Kidney (tissue), 14 donors: ENCODE measurements around the gene CLEC16A. TPM values are rescaled to one million over a fixed set of nuclear protein-coding genes. Genes with fewer than 3 reads are reported as not detected.
"Not testable (repeated sequence)": the region's sequence is repeated elsewhere in the genome, so short reads cannot be mapped to it uniquely, and the experiment has no call there.

ENCODE experiments used
- DNase-seq, 5 donors: peaks; one replicate each; pipeline ENCODE4 v3.0.0-alpha.2; 2013 to 2020
- FAIRE-seq: peaks from 2 replicates; lab custom pipeline; 2012; peaks lifted over from hg19 to GRCh38; lab: Jason Lieb, UNC
- H3K27ac ChIP-seq, 2 donors: one replicate each; pipeline ENCODE4 v1.7.0; 2013; ENCODE audit warnings: low read depth in 2 of 2, low read length in 2 of 2, inconsistent platforms in 1 of 2
- H3K27me3 ChIP-seq: one replicate; pipeline ENCODE4 v1.7.1; 2013; ENCODE audit warnings: low read length, inconsistent platforms; ENCODE audit not compliant: control insufficient read depth, insufficient read depth
- H3K36me3 ChIP-seq, 3 donors: one replicate each; pipeline versions ENCODE4 v1.7.0 to v1.7.1; 2013; ENCODE audit warnings: low read length in 3 of 3, control low read depth in 1 of 3, inconsistent platforms in 1 of 3; ENCODE audit not compliant: insufficient read depth in 3 of 3, control insufficient read depth in 2 of 3
- H3K4me1 ChIP-seq, 3 donors: one replicate each; pipeline versions ENCODE4 v1.7.0 to v1.7.1; 2013; ENCODE audit warnings: low read length in 3 of 3, inconsistent platforms in 1 of 3, low read depth in 1 of 3; ENCODE audit not compliant: control insufficient read depth in 2 of 3, insufficient read depth in 2 of 3
- H3K4me3 ChIP-seq, 3 donors: one replicate each; pipeline versions ENCODE4 v1.7.0 to v1.8.1; 2013; ENCODE audit warnings: low read length in 3 of 3, control low read depth in 1 of 3, inconsistent platforms in 1 of 3
- H3K9ac ChIP-seq, 3 donors: one replicate each; pipeline versions ENCODE4 v1.7.0 to v1.7.1; 2013; ENCODE audit warnings: low read length in 3 of 3, control low read depth in 1 of 3, inconsistent platforms in 1 of 3
- H3K9me3 ChIP-seq, 3 donors: one replicate each; pipeline versions ENCODE4 v1.7.0 to v1.7.1; 2013; ENCODE audit warnings: low read length in 3 of 3, control low read depth in 1 of 3, inconsistent platforms in 1 of 3; ENCODE audit not compliant: control insufficient read depth in 2 of 3, insufficient read depth in 1 of 3
- intact Hi-C: fragments of 100-400 bp; cut with DNase I; formaldehyde crosslinking; loops from one replicate; pipeline ENCODE4 v1.11.1; 2022
- polyA plus RNA-seq: library from polyadenylated mRNA; stranded (reverse); fragments of 350-450 nt; fragmentation: Illumina TruSeq; extraction: RNeasy Lipid Tissue Mini Kit (QIAGEN cat#74804); gene quantifications from one replicate; pipeline ENCODE4 v1.2.3, GENCODE V29; 2014; ENCODE audit warnings: low read depth, low replicate concordance; ENCODE audit not compliant: insufficient read depth
- total RNA-seq: library from RNA; stranded (reverse); fragmentation: NEBNext Ultra II Directional; extraction: Animal tissue kit (Norgen Biotek cat#: 25700); gene quantifications from one replicate; pipeline ENCODE4 v1.2.1, GENCODE V29; 2021
- TF ChIP-seq, protein P1 (sequence below): IDR thresholded peaks from 3 replicates; pipeline ENCODE4 v1.5.1; 2012; ENCODE audit warnings: mild to moderate bottlenecking, moderate library complexity, borderline replicate concordance; ENCODE audit not compliant: insufficient read depth; ENCODE audit errors: extremely low read depth
- donor health status: control.
- donor health status: control.
- donor health status: control.
- donor health status: control.
- donor health status: control.
- donor health status: DM: yes; HTN: yes; CAD: no.
- donor health status: Normal renal cell carcinoma (clear cell type).

CLEC16A gene
- total and polyA plus RNA-seq, 2 donors from 2014 or later, result 10.8 to 51.9 TPM

DNA sequence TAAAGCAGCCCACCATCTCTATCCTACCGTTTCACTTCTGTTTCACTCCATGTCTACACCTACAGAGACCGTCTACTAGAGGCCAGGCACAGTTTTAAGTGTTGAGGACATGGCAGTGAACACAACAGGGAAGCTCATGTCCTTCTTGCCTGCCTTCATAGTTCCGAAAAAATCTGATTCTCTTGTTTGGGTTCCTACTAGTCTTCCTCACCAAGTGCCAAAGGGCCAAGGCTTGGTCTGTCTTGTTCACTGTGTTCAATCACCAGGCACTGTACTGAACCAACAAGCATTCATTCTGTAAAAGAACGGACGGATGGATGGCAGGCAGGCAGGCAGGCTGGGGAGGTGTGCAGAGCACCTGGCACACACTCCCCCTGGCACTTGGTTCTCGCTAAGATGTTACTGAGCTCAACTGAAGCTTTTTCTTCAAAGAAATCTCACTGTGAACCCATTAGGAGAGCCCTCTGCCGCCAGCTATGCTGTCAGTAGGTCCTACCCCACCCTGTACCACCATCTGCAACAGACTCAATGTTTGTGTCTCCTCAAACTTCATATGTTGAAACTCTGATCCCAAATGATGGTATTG is 4.6 kb upstream of the CLEC16A start:
- DNase-seq, result no peak
- no peaks in the 10 kb centered on the region for H3K36me3 ChIP-seq
- intact Hi-C loops, result no loop called here
- peaks cover 0 to 55% (median 50%) of the 10 kb centered on the region in 3 donors for H3K4me1 ChIP-seq
- peak overlapping the region in 2 of 3 donors; percentile 84 to 87 for H3K4me3 ChIP-seq
- TF ChIP-seq, protein P1, sequence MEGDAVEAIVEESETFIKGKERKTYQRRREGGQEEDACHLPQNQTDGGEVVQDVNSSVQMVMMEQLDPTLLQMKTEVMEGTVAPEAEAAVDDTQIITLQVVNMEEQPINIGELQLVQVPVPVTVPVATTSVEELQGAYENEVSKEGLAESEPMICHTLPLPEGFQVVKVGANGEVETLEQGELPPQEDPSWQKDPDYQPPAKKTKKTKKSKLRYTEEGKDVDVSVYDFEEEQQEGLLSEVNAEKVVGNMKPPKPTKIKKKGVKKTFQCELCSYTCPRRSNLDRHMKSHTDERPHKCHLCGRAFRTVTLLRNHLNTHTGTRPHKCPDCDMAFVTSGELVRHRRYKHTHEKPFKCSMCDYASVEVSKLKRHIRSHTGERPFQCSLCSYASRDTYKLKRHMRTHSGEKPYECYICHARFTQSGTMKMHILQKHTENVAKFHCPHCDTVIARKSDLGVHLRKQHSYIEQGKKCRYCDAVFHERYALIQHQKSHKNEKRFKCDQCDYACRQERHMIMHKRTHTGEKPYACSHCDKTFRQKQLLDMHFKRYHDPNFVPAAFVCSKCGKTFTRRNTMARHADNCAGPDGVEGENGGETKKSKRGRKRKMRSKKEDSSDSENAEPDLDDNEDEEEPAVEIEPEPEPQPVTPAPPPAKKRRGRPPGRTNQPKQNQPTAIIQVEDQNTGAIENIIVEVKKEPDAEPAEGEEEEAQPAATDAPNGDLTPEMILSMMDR, result no peak
- H3K9me3 ChIP-seq, result no peaks in the 10 kb centered on the region
- no peaks in the 10 kb centered on the region for H3K27me3 ChIP-seq
- peak overlapping the region in 1 of 3 donors; percentile 89 for H3K9ac ChIP-seq
- peak overlapping the region; percentile 52 to 62 for H3K27ac ChIP-seq
- no peak for FAIRE-seq

DNA sequence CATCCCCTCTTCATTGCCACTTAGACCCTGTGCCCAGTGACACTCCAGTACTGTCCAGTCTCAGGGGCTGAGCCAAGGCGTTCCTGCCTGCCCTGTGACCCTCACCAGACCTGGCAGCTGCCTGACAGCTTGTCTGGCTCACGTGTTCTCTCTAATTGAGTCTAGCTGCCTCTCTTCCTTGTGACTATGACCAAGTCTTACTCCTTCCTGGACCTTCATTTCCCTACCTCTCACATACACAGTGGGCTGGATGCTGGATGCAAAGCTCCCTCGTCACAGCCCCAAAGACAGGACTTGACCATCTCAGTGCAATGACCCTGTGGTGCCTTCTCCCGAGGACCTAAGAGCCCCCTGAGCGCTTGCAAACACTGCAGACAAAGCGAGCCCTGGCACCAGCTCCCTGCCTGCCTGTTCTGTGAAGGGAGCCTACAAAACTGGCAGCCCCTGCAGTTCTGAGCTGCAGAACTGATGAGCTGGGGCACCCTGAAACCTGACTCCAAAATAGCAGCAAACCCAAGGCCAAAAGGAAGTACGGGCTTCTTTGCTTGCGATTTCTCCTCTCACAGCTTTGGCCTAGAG is 3.8 kb upstream of the CLEC16A start:
- intact Hi-C loops, result no loop called here
- no peak for DNase-seq
- TF ChIP-seq, protein P1, result no peak

DNA sequence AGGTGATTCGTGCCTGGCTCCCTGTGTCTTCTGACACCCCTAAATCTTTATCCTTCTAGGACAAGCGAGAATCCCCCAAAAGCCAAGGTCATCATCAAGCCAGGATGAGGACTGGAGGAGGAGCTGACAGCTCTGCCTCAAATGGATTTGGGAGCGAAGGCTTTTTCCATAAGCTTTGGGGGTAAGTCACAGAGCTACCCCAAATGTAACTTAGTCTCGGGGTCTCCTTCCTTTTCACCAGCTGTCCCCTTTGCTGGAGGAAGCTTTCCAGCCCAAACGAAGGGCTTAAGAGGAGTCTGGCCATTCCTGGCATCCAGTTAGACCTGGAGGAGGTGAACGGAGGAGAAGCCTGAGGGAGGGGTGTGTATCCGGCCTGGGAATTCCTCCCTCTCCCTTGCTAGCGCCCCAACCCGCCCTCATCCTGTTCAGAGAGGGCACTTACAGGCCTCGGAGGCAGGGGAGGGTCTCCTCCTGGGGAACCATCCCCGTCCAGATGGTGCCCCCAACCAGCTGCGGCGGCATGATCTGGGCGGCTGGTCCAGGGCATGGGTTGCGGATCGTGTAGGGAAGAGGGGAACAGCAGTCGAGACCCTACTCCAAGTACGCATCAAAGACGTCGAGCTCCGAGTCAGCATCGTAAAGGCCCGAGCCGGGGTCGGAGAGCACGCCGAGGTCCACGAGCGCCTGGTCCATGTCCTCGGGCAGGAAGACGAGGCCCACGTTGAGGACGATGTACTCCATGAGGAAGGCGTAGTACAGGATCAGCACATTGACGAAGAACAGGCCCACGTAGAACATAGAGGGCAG is 3.0 kb upstream of the CLEC16A start:
- FAIRE-seq (no peak), DNase-seq (peak in 2 of 5 donors; percentile 46 to 74)
- Histone ChIP-seq H3K27ac (peak overlapping the region; percentile 57 to 75), H3K4me3 (peak overlapping the region; percentile 57 to 87 (median 84)), H3K27me3 (no peaks in the 10 kb centered on the region), H3K4me1 (peaks cover 6 to 66% (median 62%) of the 10 kb centered on the region in 3 donors), H3K36me3 (no peaks in the 10 kb centered on the region), H3K9ac (peak overlapping the region; percentile 30 to 89 (median 88)), H3K9me3 (no peaks in the 10 kb centered on the region)
- TF ChIP-seq, protein P1, result no peak
- intact Hi-C loops, result no loop called here

More for the DNA sequence above, 3.8 kb upstream of the CLEC16A start:
- no peak for FAIRE-seq
- Histone ChIP-seq H3K4me3 (peak overlapping the region; percentile 27 to 87 (median 84)), H3K27ac (peak overlapping the region; percentile 62 to 75), H3K9ac (peak overlapping the region in 2 of 3 donors; percentile 88 to 89), H3K4me1 (peaks cover 3 to 60% (median 55%) of the 10 kb centered on the region in 3 donors), H3K9me3 (no peaks in the 10 kb centered on the region), H3K27me3 (no peaks in the 10 kb centered on the region), H3K36me3 (no peaks in the 10 kb centered on the region)

DNA sequence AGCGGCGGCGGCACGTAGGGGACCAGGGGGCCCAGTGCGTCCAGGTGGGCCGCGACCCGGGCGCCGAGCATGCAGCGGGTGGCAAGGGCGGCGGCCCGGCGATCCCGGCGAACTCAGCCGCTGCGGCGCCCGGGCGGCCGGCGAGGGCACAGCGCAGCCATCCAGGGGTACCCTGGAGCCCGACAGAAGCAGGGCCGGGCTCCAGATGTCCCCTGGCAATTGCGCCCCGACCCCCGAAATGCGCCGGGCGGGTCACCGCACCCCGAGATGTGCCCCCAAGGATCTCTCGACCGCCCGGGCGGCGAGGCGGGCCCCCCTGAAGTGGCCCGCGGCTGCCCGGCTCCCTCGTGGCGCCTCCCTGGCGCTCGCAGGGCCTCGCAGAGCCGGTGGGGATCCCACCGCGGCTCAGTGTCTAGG is 2.4 kb upstream of the CLEC16A start:
- not testable (repeated sequence) for FAIRE-seq

More for the DNA sequence above, 2.4 kb upstream of the CLEC16A start:
- Histone ChIP-seq H3K4me3 (peak overlapping the region; percentile 57 to 87 (median 84)), H3K9ac (peak overlapping the region in 1 of 3 donors; percentile 89), H3K27ac (peak overlapping the region in 1 of 2 donors; percentile 28), H3K4me1 (peaks cover 6 to 67% (median 65%) of the 10 kb centered on the region in 3 donors)
- H3K36me3 ChIP-seq, H3K9me3 ChIP-seq, H3K27me3 ChIP-seq, intact Hi-C loops, DNase-seq: not testable (repeated sequence)
